Fibroblast of villous mesenchyme (primary cell): ENCODE data around the gene RALGPS1. TPM values are rescaled to one million over a fixed set of nuclear protein-coding genes. Genes with fewer than 3 reads are reported as not detected.

ENCODE experiments used
- DNase-seq: peaks from one replicate; pipeline ENCODE4 v3.0.0-alpha.2; 2010; ENCODE audit warnings: low read depth
- H3K4me3 ChIP-seq: 2 replicates; pipeline ENCODE4 v1.5.1; 2011; ENCODE audit warnings: low read depth, mild to moderate bottlenecking, low read length
- total RNA-seq: library from RNA; depleted of rRNA; stranded (reverse); fragments of >200 nt; gene quantifications from 2 replicates; pipeline ENCODE4 v1.2.3, GENCODE V29; 2012
- TF ChIP-seq, protein P1 (sequence below): IDR thresholded peaks from 2 replicates; pipeline ENCODE4 v1.5.1; 2012; ENCODE audit warnings: low read depth, mild to moderate bottlenecking, low read length; ENCODE audit not compliant: insufficient read depth

Gene RALGPS1
- total RNA-seq, 1 donor = 2.6 TPM

GRCh38 chr9:127223266-127223665, 308.7 kb downstream of the RALGPS1 start:
- TF ChIP-seq, protein P1, sequence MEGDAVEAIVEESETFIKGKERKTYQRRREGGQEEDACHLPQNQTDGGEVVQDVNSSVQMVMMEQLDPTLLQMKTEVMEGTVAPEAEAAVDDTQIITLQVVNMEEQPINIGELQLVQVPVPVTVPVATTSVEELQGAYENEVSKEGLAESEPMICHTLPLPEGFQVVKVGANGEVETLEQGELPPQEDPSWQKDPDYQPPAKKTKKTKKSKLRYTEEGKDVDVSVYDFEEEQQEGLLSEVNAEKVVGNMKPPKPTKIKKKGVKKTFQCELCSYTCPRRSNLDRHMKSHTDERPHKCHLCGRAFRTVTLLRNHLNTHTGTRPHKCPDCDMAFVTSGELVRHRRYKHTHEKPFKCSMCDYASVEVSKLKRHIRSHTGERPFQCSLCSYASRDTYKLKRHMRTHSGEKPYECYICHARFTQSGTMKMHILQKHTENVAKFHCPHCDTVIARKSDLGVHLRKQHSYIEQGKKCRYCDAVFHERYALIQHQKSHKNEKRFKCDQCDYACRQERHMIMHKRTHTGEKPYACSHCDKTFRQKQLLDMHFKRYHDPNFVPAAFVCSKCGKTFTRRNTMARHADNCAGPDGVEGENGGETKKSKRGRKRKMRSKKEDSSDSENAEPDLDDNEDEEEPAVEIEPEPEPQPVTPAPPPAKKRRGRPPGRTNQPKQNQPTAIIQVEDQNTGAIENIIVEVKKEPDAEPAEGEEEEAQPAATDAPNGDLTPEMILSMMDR = no peak
- no peak for DNase-seq
- H3K4me3 ChIP-seq = no peak overlapping the region

GRCh38 chr9:127223810-127224177, 309.2 kb downstream of the RALGPS1 start:
- DNase-seq = no peak
- TF ChIP-seq, protein P1 = peak; percentile 7
- H3K4me3 ChIP-seq = no peak overlapping the region

DNA sequence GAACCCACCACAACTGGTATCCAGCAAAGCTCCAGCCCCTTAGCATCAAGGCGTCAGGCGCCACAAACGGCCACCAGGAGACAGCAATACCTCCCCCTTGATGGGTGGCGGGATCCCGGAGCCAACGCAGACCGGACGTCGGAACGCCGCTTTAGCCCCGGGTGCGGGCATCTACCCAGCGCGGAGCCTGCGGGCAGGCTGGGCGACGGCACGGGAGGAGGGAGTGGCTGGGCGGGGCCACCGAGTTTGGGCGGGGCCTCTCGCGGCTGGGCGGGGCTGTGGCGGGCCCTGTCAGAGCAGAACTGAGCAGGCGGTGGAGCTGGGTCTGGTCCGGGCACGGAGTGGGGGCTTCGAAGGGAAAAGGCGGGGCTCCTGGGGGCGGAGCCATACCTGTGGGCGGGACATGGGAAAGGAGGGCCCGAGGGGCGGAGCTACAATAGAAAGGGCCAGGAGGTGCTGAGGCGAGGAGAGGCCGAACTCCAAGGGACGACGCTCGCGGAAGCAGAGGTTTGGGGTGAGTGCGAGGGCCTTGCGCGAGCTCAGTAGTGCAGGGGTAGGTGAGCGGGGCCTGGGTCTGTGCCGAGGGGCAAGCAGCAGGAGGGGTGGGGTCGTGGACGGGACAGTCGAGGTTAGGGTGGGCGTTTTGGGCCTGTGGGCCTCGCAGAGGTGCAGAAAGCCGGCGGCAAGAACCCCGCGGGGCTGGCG, 309.7 kb downstream of the RALGPS1 start:
- peak; percentile 71 for DNase-seq
- peak overlapping the region; percentile 64 for H3K4me3 ChIP-seq
- TF ChIP-seq, protein P1 = no peak

DNA sequence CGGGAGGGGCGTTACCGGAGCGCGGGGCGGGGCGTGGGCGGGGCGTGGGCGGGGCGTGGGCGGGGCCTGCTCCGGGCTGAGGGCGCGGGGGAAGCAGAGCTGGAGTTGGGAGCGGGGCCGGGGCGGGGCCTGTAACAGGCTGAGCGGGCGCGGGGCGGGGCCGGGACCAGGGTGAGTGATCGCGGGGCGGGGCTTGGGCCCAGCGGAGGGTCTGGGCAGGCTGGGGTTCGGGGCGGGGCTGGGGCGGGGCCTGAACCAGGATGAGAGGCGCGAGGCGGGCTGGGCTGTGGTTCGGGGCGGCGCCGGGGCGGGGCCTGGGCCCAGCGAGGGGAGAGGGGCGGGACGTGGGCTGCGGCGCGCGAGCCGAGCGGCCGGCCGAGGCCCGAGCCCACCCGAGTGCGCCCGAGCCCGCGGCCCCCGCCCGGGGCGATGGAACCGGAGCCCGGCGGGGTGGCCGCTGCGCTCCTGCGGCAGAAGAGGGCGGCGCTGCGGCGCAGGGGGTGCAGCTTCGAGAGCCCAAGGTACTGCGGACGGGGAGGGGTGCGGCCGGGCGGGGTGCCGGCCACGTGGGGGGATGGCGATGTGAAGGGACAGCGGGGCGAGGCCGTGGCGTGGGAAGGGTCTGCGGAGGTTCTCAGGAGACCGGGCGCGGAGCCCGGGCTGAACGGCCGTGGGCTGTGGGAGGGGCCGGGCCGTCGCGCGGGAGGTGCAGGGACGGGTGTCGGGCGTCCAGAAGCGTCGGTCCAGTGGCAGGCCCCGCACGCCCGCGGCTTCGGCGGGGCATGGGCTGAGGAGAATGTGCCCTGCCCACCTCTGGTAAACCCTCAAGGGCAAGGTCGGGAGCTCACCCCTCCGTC, 310.5 kb downstream of the RALGPS1 start:
- TF ChIP-seq, protein P1 = no peak
- DNase-seq = peak; percentile 89
- peak overlapping the region; percentile 64 for H3K4me3 ChIP-seq

DNA sequence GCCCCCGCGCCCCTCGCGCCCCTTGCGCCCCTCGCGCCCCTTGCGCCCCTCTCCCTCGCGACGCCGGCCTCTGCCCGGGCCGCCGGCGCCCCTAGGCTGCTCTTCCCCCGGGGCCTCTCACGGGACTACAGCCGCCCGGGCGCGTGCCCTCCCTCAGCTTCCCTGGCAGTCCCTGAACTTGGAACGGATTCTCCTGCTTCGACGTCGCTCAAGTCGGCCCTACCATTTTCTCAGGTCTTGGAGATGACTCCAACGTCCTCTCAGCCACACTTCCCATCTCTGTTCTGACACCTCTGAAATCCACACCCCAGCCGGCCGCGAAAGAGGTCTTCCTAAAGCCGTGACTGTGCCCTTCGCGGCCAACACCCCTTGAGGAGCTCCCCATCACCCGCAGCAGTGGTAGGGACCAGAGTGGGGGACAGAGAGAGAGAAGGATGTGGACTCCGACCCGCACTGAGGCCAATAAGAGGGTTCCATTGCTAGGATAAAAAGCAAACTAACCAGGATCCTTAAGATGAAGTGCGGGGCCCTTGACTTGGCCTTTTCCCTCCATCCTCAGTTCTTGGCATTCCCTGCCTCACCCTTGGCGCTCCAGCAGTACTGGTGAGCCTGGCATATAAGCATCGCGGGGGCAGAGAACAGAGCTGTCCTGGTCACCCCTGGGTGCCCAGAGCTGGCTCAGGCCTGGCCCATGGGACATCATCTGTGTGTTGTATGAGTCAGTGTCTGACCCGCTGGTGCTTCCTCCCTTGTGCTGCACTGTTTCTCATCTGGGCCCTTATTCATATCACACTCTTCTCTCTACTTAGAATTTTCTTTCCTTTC, 311.4 kb downstream of the RALGPS1 start:
- DNase-seq = no peak
- TF ChIP-seq, protein P1 = no peak
- H3K4me3 ChIP-seq = no peak overlapping the region

DNA sequence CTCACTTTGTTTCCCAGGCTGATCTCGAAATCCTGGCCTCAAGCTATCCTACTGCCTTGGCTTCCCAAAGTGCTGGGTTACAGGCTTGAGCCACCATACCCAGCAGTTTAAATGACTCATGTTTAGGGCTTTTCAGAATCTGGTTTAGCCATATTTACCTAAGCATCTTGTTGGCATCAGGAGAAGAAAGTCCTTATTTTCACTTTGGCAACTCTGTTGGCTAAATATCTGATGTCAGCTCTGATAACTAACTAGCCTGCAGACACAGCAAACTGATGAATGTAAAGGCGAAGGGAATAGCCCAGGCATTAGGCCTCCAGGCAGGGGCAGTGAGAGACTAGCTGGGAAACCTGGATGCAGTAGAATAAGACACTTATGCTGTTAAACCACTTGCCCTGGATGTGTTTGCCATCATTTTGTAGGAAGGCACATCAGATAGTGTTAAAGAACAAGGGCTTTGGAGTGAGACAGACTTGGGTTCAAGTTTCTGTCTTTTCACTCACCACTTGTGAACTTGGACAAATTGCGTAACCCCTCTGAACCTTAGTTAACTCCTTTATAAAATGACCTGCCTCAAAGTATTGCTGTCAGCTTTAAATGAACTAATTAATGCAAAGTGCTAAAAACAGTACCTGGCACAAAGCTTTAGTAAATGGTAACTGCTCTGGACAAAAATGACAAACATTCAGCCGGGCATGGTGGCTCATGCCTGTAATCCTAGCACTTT, 315.3 kb downstream of the RALGPS1 start:
- no peak for DNase-seq
- TF ChIP-seq, protein P1 = no peak
- no peak overlapping the region for H3K4me3 ChIP-seq
